WERI-Rb-1 (cell line): ENCODE measurements around the gene OR4F6.
"Not testable (repeated sequence)": the region's sequence is repeated elsewhere in the genome, so short reads cannot be mapped to it uniquely, and the experiment has no call there.

Source experiments
- DNase-seq: peaks from one replicate; pipeline ENCODE4 v3.0.0-alpha.2; 2020
- H3K27ac ChIP-seq: fragments of 250-450 bp; sonication (Bioruptor Pico); 2 replicates; pipeline ENCODE4 v1.5.1; 2020; ENCODE audit warnings: mild to moderate bottlenecking, moderate library complexity
- H3K27me3 ChIP-seq: fragments of 250-450 bp; sonication (Bioruptor Pico); 2 replicates; pipeline ENCODE4 v1.5.1; 2021; ENCODE audit warnings: mild to moderate bottlenecking, low read depth, moderate library complexity; ENCODE audit not compliant: insufficient read depth, severe bottlenecking
- H3K36me3 ChIP-seq: fragments of 250-450 bp; sonication (Bioruptor Pico); 2 replicates; pipeline ENCODE4 v1.5.1; 2020; ENCODE audit warnings: mild to moderate bottlenecking, moderate library complexity
- H3K4me3 ChIP-seq: 2 replicates; pipeline ENCODE4 v1.5.1; 2011; ENCODE audit warnings: low read depth, mild to moderate bottlenecking, control low read depth, low read length
- H3K9me3 ChIP-seq: fragments of 250-450 bp; sonication (Bioruptor Pico); 2 replicates; pipeline ENCODE4 v1.5.1; 2021; ENCODE audit warnings: mild to moderate bottlenecking, moderate library complexity; ENCODE audit not compliant: severe bottlenecking
- CTCF ChIP-seq: IDR thresholded peaks from 2 replicates; pipeline ENCODE4 v1.5.1; 2011; ENCODE audit warnings: low read depth, mild to moderate bottlenecking, control low read depth, inconsistent platforms, low read length

Gene OR4F6

GRCh38 chr15:101803209-101803608 is at the start of gene OR4F6:
Gene OR4F6, plus strand, starts transcription at chr15:101803509. Its CDS starts 2,211 bp downstream, at chr15:101805720.
- no peak for TF ChIP-seq CTCF
- H3K36me3 ChIP-seq, result no peaks in the 10 kb centered on the region
- DNase-seq, result no peak
- no peaks in the 10 kb centered on the region for H3K27me3 ChIP-seq
- H3K4me3 ChIP-seq, result no peak within 1 kb of the TSS
- H3K27ac ChIP-seq, result no peak within 1 kb of the TSS
- no peaks in the 10 kb centered on the region for H3K9me3 ChIP-seq

GRCh38 chr15:101764669-101765339 is 38.5 kb upstream of the OR4F6 start:
- not testable (repeated sequence) for H3K27ac ChIP-seq, DNase-seq, H3K27me3 ChIP-seq, H3K36me3 ChIP-seq, H3K4me3 ChIP-seq, H3K9me3 ChIP-seq

- not testable (repeated sequence) for DNase-seq, H3K27ac ChIP-seq, H3K27me3 ChIP-seq, H3K9me3 ChIP-seq, H3K4me3 ChIP-seq, H3K36me3 ChIP-seq
These were observed 38.0 kb upstream of the OR4F6 start for GRCh38 chr15:101765340-101765671.

GRCh38 chr15:101765772-101766456 is 37.4 kb upstream of the OR4F6 start:
- Histone ChIP-seq H3K27me3 (no peaks in the 10 kb centered on the region), H3K27ac (no peak overlapping the region), H3K36me3 (no peaks in the 10 kb centered on the region), H3K4me3 (no peak overlapping the region), H3K9me3 (no peaks in the 10 kb centered on the region)
- no peak for TF ChIP-seq CTCF
- DNase-seq, result no peak

GRCh38 chr15:101767083-101767640 is 36.1 kb upstream of the OR4F6 start:
- DNase-seq, H3K27ac ChIP-seq, H3K9me3 ChIP-seq, H3K4me3 ChIP-seq, H3K36me3 ChIP-seq, H3K27me3 ChIP-seq: not testable (repeated sequence)

- H3K4me3 ChIP-seq, result no peak overlapping the region
- no peak for TF ChIP-seq CTCF
- DNase-seq, result no peak
- H3K27ac ChIP-seq, result no peak overlapping the region
- H3K9me3 ChIP-seq, result no peaks in the 10 kb centered on the region
- H3K36me3 ChIP-seq, result no peaks in the 10 kb centered on the region
- no peaks in the 10 kb centered on the region for H3K27me3 ChIP-seq
These were observed 30.4 kb upstream of the OR4F6 start for GRCh38 chr15:101772921-101773320.

- no peaks in the 10 kb centered on the region for H3K27me3 ChIP-seq
- no peak overlapping the region for H3K4me3 ChIP-seq
- H3K27ac ChIP-seq, result peak overlapping the region; percentile 42; the same call in 1 of the 2 replicates
- TF ChIP-seq CTCF, result peak; percentile 68
- no peaks in the 10 kb centered on the region for H3K36me3 ChIP-seq
- H3K9me3 ChIP-seq, result no peaks in the 10 kb centered on the region
- DNase-seq, result peak; percentile 68
These were observed 29.7 kb upstream of the OR4F6 start for GRCh38 chr15:101773496-101774100.
